ENCODE measurements around the gene HDGF.
"Not testable (repeated sequence)": the region's sequence is repeated elsewhere in the genome, so short reads cannot be mapped to it uniquely, and the experiment has no call there.

Gene HDGF

GRCh38 chr1:156766298-156767100, 15.0 kb upstream of the HDGF start:
- DNase-seq = peak; percentile 35

- no peak for DNase-seq
Observed at GRCh38 chr1:156765666-156766065, 14.2 kb upstream of the HDGF start.

GRCh38 chr1:156765136-156765535, 13.7 kb upstream of the HDGF start:
- not testable (repeated sequence) for DNase-seq

- DNase-seq = no peak
Observed at GRCh38 chr1:156760796-156761104, 9.3 kb upstream of the HDGF start.

- no peak for DNase-seq
Observed at GRCh38 chr1:156760092-156760795, 8.8 kb upstream of the HDGF start.

- DNase-seq = not testable (repeated sequence)
Observed at GRCh38 chr1:156757572-156758253, 6.2 kb upstream of the HDGF start.

GRCh38 chr1:156756355-156756754, 4.9 kb upstream of the HDGF start:
- DNase-seq = no peak

- no peak for DNase-seq
Observed at GRCh38 chr1:156755527-156755950, 4.1 kb upstream of the HDGF start.

- no peak for DNase-seq
Observed at GRCh38 chr1:156754219-156754618, 2.7 kb upstream of the HDGF start.

- DNase-seq = no peak
Observed at GRCh38 chr1:156752843-156753482, 1.5 kb upstream of the HDGF start.

GRCh38 chr1:156751757-156752481, 444 bp upstream of the HDGF start:
- DNase-seq = peak; percentile 98

GRCh38 chr1:156750711-156751450, 594 bp downstream of the HDGF start:
- peak; percentile 55 for DNase-seq

GRCh38 chr1:156750191-156750672, 1.2 kb downstream of the HDGF start:
- peak; percentile 66 for DNase-seq

- DNase-seq = no peak
Observed at GRCh38 chr1:156749419-156750118, 1.9 kb downstream of the HDGF start.

GRCh38 chr1:156748670-156749418, 2.6 kb downstream of the HDGF start:
- DNase-seq = no peak

- no peak for DNase-seq
Observed at GRCh38 chr1:156747742-156748669, 3.5 kb downstream of the HDGF start.

GRCh38 chr1:156746728-156747631, 4.5 kb downstream of the HDGF start:
- peak; percentile 69 for DNase-seq

GRCh38 chr1:156746406-156746727, 5.1 kb downstream of the HDGF start:
- no peak for DNase-seq

Measured in activated CD4-positive, alpha-beta T cell treated with anti-CD3 and anti-CD28 coated beads for 48 hours (primary cell).